ENCODE results near the gene MICAL2.
A peak's percentile ranks its signal among the peaks of the same experiment; 100 is the strongest.

The MICAL2 gene

DNA sequence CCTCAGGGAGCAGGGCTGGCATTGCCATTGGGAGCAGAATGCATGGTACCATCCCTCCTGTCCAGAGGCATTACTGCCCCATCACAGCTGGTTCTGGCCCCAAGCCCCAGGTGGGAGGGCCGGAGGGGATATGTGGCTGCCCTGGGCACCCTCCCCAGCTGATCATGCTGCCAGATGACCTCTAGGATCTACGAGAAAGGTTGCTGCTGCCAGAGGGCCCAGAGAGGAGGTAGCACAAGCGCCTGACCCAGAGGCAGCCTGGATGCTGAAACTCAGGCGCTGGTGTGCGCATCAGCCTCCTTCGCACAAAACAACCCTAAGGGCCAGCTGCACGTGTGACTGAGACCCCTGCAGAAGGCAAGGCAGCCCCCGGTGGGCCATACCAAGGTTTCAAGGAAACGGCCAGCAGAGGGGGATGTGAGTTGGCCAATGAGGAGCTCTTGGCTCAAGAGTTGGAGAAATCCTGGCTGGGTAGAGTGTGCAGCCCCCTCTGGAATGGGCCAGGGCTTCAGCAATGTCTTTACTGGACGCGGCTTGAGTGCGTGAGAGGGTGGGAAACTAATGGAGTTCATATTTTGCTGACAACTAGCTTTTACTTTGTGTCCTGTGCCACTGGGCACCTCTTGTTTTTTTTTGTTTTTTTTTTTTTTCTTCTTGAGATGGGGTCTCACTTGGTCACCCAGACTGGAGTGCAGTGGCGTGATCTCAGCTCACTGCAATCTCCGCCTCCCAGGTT, 178.7 kb downstream of the MICAL2 start:
- DNase-seq = no peak

DNA sequence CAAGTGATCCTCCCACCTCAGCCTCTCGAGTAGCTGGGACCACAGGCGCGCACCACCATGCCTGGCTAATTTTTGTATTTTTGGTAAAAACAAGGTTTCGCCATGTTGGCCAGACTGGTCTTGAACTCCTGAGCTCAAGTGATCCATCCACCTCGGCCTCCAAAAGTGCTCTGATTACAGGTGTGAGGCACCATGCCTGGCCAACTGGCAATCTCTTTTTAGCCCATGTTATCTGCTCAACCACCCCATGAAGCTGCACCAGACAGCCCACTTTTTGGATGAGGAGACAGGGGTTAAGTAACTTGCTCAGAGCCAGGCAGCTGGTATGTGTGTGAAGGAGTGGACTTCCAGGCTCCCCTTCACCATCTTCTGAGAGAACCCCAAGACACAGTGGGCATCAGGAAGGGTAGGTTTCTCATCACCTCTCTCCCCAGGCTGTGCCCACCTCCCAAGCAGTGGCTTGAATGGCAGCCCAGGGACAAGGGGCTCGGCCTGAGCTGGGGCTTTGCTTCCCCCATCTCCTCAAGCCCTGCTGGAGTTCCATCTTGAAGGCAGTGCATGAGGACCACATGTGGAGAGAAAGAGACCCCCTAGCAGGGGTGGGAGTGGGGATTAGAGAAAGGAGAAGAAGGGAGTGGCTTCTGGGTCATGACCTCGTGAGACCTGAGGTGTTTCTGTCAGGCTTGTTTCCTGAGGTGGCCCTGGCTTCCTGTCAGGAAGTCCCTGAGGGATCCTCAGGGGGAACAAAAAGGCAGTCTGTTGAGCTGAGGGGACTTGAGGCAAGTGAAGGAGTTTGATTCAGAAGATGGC, 179.5 kb downstream of the MICAL2 start:
- DNase-seq = no peak

DNA sequence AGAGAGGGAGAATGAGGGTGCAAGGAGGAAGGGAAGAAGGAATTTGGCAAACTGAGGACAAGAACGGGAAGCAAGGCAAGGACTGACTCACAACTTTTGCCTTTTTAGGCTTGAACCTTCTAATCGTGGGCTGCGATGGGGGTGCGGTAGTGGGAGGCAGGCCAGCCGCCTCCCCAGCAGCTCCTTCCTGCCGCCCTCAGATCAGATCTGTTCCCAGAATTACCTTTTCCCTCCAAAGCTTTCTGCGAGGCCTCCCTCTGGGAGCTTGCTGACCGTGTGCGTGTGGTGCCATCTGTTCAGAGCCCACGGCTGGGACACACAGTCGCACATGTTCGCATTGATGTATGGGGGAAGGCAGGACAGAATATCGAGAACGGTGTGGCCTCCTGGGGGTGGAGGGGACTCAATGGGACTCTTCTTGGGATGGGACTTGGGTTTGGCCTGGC, 180.1 kb downstream of the MICAL2 start:
- DNase-seq = no peak

DNA sequence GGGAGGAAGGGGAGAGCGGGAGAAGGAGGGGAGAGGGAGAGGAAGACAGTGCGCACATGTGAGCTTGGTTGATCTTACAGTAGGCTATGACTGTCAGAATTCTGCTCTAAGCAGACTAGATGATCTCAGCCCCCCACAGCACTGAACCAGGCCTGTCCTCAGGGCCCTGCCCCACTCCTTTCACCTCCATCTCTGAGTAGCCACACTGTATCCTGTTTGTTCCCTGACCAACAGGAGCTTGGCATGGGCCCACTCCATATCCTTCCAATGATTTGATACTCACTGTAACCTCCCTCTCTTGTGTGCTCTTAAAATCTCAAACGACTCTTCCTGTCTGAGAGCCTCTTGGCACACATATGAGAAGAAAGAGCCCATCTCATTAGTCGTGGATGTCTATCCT, 180.9 kb downstream of the MICAL2 start:
- DNase-seq = no peak

DNA sequence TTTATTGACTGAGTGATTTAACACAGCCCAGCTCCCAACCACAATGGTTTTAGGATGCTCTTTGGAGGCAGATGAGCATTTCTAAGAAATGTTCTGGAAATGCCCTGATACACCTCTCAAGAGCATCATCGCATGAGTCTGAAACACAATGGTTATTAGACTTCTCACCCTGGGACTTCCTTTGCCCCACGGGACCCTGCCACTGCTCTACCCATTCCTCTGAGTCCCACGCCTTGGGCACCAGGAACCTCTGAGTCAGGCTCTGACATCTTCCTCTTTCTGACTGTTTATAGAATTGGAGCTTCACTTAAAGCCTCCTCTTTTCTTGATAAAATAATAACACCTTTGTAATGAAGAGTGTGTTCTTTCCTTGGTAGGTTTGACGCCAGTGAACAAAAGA, 181.4 kb downstream of the MICAL2 start:
- peak; percentile 75 to 87 (median 81) for DNase-seq

DNA sequence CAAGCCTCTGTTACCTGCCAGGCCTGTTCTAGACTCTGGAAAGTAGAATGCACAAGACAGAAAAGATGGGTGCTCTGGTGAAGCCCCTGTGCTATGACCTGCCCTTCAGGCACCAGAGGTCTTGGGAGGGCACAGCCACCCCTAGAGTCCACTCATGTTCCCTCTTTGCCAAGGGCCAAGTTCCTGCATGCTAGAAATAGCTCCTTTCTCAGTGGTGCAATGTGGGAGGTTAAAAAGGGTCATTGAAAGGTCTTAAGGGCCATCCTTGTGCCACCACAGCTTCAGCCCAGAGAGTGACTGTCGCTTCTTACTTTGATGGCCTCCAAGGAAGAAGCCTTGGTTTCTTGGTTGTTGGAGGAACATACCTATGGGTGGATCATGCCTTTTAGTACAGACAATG, 182.4 kb downstream of the MICAL2 start:
- peak; percentile 58 to 79 (median 68) for DNase-seq

DNA sequence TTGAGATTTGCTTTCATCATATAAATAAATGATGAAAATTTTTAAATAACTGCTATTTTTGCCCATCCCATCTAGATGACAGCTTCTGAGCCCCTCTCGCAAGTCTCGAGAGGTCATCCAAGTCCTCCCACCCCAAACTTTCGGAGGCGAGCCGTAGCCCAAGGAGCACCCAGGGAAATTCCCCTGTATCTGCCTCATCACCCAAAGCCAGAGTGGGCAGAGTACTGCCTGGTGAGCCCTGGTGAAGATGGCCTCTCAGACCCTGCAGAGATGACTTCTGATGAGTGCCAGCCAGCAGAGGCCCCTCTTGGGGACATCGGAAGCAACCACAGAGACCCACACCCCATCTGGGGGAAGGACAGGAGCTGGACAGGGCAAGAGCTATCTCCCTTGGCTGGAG, 183.1 kb downstream of the MICAL2 start:
- no peak for DNase-seq

DNA sequence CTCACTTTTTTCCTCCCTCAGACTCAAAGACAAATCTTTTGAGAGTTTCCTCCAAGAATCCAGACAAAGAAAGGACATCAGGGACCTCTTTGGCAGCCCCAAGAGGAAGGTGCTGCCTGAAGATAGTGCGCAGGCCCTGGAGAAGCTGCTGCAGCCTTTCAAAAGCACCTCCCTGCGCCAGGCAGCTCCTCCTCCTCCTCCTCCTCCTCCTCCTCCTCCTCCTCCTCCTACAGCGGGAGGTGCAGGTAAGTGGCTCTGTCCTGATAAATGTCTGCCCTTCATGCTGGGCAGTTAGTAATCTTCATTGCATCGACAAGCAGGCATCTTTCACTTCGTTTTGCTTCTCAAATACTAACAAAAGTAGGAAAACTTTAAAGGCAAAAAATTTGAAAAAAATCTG, 184.2 kb downstream of the MICAL2 start:
- DNase-seq = no peak

DNA sequence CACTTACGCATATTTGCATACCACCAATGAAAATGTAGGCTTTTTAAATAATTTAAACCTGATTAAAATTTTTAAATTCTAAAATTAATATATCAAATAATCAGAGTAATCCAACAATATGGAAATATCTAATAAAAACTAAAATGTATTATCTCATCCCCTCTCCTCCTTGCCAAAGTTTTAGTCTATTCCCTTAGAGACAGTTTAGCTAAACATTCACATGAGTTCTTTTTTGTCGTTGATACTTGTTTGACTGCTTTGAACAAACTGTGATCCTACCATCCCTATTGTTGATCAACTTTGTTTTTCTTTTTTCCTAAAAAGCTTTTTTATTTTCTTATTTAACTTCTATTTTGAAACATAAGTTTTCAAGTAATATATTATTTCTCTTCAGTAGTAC, 185.6 kb downstream of the MICAL2 start:
- no peak for DNase-seq

DNA sequence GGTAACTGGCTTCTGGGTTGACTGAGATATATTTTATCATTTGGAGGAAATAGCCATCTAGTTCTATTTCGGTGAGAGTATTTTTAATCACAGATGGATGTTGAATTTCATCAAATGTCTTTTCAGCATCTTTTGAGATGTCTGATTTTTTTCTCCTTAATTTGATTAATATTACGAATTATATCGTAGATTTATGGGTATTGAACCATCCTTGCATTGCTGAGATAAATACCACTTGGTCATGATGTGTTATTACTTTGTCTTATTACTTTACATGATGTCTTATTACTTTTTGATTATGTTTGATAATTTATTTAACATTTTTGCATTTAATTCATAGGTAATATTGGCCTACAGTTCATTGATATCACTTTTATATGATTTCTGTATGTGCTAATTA, 188.2 kb downstream of the MICAL2 start:
- DNase-seq = no peak

DNA sequence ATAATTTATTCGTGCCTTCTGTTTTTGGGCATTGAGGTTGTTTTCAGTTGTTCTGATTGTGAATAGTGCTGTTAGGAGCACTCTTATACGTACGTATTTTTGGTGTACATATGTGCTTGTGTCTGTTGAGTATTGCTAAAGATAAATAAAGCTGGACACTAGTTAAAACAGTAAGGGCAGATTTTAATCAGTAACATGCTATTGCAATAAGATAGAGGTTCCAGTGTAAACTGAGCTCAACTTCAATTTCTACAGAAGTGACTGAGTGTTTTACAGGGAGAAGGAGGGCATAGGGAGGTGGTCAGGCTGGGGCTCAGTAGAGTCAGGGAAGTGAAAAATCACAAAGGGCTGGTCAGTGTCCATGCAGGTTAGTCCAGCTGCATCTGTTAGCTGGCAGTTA, 191.0 kb downstream of the MICAL2 start:
- DNase-seq = no peak

DNA sequence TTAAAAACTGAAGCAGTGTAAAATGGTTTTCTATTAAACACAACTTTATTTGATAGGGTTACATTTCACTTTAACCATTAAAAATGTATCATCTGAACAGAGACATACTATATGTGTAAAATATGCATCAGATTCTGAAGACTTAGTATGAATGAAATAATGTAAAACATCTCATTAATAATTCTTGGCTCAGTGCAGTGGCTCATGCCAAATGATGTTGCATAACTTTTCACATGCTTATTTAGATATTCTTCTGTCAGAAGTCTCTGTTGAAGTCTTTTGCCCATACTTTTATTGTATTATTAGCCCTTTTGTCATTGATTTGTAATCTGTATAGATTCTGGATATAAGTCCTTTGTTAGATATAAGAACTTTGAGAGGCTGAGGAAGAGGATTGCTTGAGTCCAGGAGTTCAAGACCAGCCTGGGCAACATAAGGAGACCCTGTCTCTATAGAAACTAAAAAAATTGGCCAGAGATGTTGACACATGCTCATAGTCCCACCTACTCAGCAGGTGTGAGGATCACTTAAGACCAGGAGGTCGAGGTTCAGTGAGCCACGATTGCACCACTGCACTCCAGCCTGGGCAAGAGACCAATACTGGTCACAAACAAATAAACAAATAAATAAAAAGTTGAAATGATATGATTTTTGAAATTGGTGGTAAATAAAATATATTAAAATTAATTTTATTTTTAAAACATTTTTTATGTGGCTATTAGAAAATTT, 193.2 kb downstream of the MICAL2 start:
- DNase-seq = no peak

DNA sequence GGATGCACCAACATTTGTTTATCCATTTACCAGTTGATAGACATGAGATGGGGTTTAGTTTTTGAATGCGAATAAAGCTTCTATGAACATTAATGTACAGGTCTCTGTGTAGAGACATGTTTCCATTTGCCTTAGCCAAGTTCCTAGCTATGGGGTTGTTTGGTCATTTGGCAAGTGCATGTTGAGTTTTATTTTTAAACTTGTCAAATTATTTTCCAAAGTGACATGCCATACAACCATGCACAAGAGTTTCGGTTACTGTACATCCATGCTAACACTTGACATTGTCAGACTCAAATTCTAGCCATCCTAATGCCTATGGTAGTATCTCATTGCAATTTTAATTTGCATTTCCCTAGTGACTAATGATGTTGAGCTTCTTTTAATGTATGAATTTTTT, 196.4 kb downstream of the MICAL2 start:
- DNase-seq = no peak

DNA sequence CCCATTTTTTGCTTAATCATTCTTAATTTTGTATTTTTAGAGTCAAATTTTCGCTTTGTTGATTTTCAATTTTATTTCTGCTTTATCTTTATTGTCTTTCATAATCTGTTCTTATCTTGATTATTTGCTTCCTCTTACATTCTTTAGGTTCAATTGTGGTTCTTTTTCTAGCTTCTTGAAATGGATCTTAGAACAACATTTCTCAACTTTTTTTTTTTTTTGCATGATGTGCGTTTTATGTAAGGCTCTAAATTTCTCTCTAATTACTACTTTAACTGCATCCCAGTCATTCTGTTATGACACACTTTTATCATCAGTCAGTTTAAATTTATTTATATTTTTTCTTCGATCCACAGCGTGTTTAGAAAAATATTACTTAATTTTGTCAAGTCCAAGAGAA, 201.7 kb downstream of the MICAL2 start:
- no peak for DNase-seq
